ENCODE results near the gene ALDH16A1. TPM values are rescaled to one million over a fixed set of nuclear protein-coding genes. Genes with fewer than 3 reads are reported as not detected.

The ALDH16A1 gene
- total and polyA plus RNA-seq, 2 of the 8 experiments (the other 6 are each of a cell fraction or from before 2014, with no cell fraction given): 30.5 to 34.3 TPM

- peak; percentile 68 for TF ChIP-seq USF2 (IDR thresholded peaks at IDR 0.05; ENCODE audit: low read length)
Observed at GRCh38 chr19:49512970-49513745, 60.1 kb downstream of the ALDH16A1 start (continued).

Measured in H1 (cell line).